GM08714 (cell line): ENCODE results near the gene PRSS1.
"Not testable (repeated sequence)": the region's sequence is repeated elsewhere in the genome, so short reads cannot be mapped to it uniquely, and the experiment has no call there.

Experiments
- H3K4me3 ChIP-seq: fragments of 200-500 bp; sonication (Bioruptor generic); 2 replicates; pipeline ENCODE4 v1.5.1; 2014; ENCODE audit warnings: mild to moderate bottlenecking, low read length, inconsistent platforms
- ZNF274 ChIP-seq: IDR thresholded peaks from 2 replicates; pipeline ENCODE4 v1.6.1; 2012; ENCODE audit warnings: mild to moderate bottlenecking, low read depth, low read length

The PRSS1 gene

DNA sequence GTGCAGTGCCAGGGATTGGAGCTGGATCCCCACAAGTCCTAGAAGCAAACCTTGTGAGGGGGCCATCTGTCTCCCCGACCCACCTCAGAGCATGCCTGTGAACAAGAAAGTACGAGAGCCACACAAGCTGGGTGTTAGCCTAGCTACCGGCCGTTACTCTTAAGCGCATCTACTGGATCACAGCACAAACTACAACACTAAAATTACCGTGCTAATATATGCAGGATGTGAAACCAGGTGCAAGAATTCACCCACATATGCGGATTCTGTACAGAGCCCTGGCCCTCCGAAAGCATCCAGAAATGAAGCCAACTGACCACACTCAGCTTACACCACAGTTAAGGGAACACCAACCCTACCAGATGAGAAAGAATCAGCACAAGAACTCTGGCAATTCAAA, 16.0 kb upstream of the PRSS1 start:
- TF ChIP-seq ZNF274, result no peak

DNA sequence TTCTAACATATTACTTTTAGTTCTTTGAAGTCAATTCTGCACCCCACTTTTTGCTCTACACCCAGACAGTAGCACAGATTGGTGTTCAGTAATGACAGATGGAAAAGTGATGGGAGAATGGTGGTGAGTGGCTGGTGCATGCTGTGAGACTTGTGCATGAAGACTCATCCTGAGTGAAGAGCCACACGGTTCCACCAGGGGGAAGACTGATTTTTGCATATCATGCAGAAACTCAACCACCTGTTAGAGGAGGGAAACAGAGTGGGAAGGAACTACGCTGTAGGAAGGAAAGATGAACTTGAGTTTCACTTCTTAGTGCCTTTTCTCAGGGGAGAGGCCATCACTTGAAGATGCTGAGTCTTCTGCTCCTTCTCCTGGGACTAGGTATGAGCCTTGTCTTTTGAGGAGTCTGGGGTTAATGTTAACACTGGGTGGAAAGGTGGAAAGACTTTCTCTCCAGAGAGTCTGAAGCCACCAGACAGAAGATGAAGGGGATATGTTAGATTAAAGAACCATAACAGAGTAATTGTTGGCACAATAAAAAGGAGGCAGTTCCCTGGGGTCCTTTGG, 9.3 kb upstream of the PRSS1 start:
- no peak overlapping the region for H3K4me3 ChIP-seq
- TF ChIP-seq ZNF274, result no peak

More for the DNA sequence above, 16.0 kb upstream of the PRSS1 start:
- no peak overlapping the region for H3K4me3 ChIP-seq

DNA sequence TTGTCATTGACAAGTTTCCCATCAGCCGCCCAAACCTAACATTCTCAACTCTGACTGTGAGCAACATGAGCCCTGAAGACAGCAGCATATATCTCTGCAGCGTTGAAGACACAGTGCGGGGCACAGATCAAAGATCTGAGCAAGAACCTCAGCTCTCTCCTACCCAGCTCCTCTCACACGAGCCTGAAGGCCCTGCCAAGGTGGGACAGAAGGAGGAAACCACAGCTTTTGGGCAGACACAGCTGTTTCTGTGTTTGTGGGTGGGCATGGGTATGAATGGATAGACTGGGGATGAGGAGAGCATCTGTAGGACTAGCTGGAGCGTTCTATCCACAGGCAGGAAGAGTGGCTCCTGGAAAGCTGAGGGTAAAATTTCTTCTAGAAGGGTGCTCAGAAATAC, 8.5 kb upstream of the PRSS1 start:
- H3K4me3 ChIP-seq, result no peak overlapping the region
- no peak for TF ChIP-seq ZNF274

GRCh38 chr7:142741932-142742331, 7.3 kb upstream of the PRSS1 start:
- not testable (repeated sequence) for H3K4me3 ChIP-seq

DNA sequence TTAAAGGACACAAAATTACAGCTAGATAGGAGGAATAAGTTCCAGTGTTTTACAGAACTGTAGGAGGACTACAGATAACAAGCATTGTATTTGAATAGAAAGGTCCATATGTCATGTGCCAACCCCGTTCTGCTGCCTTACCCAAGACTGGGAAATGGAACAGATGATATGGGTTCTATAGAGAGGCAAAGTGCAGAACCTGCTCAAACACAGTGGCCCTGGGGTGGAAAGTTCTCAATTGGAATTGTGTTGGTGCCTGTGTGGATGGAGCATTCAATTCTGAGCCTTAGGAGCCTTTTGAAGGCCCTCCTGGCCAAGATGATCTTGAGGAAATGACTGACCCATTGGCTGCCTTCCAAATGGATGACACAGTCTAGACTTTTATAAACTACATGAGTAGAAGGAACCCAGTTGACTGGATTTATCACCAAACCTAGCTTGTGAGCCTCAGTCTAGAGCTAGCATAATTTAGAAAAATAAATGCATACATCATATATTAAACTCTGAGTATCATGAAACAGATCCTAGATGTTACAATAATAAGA, 4.1 kb upstream of the PRSS1 start:
- TF ChIP-seq ZNF274, result no peak
- no peak overlapping the region for H3K4me3 ChIP-seq

- H3K4me3 ChIP-seq, result no peak overlapping the region
- no peak for TF ChIP-seq ZNF274
These were observed 3.5 kb upstream of the PRSS1 start for GRCh38 chr7:142745745-142746144.

GRCh38 chr7:142746264-142746663, 3.0 kb upstream of the PRSS1 start:
- H3K4me3 ChIP-seq, result no peak overlapping the region
- no peak for TF ChIP-seq ZNF274

- not testable (repeated sequence) for H3K4me3 ChIP-seq
These were observed 862 bp upstream of the PRSS1 start for GRCh38 chr7:142748410-142748809.

DNA sequence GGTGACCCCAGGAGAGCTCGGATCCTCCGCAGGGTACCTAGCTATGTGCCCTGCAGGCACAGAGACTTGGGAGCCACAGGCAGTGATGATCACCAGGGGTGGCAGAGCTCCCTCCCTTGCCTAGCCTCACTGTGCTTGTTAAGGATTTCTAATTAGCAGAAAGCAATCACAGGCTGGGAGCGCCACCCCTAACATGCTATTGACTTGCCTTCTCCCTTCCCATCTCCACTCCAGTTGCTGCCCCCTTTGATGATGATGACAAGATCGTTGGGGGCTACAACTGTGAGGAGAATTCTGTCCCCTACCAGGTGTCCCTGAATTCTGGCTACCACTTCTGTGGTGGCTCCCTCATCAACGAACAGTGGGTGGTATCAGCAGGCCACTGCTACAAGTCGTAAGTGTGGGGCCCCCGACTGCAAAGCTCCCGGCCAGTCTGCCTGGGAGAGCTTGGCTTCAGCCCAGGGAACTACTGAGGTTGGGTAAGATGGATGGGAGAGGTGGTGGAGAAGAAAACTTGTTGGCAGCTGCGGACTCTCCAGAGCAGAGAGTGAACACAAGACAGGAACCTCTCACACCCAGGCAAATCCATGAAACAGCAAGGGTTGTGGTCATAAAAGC, 1.2 kb downstream of the PRSS1 start:
- no peak overlapping the region for H3K4me3 ChIP-seq
- no peak for TF ChIP-seq ZNF274

DNA sequence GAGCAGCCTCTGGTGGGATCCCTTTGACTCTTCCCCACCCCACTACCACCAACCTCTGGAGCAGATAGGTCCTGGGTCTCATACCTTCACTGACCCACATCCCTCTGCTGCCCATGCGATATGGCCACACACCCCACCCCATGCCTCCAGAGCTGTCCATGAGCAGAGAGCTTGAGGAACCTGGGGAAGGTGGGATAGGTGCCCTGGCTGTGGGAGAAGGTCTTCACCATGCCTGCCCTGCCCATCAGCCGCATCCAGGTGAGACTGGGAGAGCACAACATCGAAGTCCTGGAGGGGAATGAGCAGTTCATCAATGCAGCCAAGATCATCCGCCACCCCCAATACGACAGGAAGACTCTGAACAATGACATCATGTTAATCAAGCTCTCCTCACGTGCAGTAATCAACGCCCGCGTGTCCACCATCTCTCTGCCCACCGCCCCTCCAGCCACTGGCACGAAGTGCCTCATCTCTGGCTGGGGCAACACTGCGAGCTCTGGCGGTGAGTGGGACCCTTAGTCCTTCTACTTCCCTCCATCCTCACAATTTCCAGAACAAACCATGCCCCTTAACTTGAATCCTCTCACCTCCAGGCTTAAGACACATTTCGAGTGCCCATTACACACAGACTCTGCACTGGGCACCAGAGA, 2.4 kb downstream of the PRSS1 start:
- not testable (repeated sequence) for H3K4me3 ChIP-seq

DNA sequence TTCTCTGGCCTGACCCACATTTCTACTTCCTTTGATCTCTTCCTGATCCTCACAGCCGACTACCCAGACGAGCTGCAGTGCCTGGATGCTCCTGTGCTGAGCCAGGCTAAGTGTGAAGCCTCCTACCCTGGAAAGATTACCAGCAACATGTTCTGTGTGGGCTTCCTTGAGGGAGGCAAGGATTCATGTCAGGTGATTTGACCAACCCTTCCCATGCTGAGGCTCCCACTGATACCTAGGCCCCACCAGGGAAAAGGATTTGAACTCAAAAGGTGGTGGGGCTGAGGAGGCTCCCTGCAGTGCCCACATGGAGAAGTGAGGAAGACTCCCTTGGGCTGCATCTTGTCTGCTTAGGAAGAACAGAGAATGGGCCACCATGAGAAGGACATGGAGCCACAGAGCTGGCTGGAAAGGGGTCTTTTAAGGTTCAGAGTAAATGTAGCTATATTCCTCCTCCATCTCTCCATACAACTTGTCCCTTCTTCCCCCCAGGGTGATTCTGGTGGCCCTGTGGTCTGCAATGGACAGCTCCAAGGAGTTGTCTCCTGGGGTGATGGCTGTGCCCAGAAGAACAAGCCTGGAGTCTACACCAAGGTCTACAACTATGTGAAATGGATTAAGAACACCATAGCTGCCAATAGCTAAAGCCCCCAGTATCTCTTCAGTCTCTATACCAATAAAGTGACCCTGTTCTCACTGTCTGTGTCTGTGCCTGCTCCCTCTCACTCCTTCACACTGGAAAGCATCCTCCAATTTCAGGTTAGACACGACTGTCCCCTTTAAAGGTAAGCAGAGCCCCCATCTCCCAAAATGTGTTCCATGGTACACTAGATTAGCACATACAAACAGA, 3.3 kb downstream of the PRSS1 start:
- TF ChIP-seq ZNF274, result no peak
- H3K4me3 ChIP-seq, result no peak overlapping the region

DNA sequence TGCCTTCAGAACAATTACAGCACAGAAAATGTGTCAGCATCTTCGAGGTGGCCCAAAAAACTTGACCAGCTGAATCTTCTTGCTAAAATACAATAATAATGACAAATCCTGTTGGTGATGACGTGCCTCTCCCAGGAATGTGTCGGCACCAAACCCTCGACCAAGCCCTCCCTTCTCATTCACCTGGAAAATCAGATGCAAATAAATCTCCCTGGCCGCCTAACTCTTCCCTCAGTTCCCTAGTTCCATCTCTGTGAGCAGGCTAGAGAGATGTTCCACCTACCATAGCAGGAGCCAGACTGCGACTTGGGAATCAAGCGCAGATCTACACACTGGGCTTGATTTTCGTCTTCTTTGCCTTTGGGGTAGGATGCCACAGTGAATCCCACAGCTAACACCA, 4.1 kb downstream of the PRSS1 start:
- TF ChIP-seq ZNF274, result no peak

DNA sequence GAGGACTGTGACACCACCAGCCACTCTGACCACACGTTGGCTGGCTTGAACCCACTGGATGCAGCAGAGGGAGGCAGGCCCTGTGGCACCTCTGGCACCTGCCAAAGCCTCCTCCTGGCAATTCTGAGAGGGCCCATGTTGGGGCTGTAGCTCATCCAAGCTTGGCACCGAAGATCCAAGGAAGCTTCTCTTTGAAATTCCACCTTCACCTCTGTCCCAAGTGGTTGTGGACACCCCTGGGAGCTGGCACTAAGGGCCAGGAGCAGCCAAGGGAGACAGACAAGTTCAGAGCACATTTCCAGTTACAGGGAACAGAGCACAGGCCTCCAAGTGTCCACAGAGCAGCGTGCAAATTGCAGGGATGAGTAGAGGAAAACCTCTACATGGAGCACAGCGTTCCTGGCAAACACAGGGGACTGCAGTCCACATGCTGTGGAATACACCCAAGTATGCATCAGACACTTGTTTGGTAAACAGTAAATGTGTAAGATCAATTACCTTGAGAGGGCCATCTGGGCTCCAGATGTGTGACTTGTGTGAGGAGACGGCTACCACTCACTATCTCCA, 4.7 kb downstream of the PRSS1 start:
- H3K4me3 ChIP-seq, result not testable (repeated sequence)

More for the DNA sequence above, 4.1 kb downstream of the PRSS1 start:
- H3K4me3 ChIP-seq, result no peak overlapping the region

DNA sequence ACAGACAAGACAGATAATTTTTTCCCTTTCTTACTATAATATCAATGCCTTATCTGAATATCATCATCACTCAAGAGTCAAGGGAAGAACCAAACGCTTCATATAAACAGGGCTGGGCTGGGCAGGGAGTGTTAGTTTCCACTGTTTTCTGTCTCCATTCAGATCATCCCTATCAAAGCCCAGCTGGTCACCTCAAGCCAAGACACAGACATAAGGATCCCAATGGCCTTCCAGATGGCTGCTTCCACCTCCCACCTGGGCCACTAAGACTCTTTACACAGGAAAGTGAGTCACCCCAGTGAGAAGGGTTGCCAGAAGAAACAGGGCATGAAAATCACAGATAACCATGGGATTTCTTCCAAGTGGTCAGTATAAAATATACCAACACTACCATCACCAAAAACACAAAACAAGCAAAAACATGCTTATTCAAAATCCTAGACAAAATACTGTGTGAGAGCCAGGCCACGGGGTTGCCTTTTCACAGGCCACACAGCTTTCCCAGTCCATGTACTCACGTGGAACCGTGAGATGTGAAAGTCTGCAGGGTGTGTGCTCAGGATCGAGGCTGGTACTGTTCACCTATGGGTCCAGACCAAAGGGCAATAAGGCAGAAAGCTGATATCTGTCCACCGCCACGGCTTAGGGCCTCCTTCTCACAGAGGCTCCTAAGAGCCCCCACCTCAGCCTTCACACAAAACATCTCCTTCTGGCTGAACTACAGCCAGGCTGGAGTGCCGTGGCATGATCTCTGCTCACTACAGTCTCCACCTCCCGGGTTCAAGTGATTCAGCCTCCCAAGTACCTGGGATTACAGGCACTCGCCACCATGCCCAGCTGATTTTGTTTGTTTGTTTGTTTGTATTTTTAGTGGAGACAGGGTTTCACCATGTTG, 5.7 kb downstream of the PRSS1 start:
- no peak overlapping the region for H3K4me3 ChIP-seq
- TF ChIP-seq ZNF274, result no peak

DNA sequence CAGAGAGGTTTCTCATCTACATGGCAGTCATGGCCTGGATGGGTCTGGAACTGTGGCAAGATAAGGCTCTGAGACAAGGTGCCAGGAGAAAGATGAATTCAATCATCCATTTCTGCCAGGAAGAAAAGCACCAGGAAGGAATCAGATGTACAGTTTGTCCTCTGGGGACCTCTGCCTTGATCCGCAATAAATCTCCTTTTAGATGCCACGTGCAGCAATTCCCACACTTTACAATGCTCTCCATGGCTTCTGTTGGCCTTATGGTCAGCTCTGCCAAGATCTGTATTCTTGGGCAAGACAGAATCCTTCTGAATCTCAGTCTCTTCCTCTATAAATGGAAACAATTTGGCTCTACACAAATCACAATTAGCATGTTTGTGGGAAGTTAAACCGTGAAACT, 9.0 kb downstream of the PRSS1 start:
- H3K4me3 ChIP-seq, result not testable (repeated sequence)
